ENCODE results near the gene SGCD.

SGCD gene

GRCh38 chr5:156624686-156625085 is 297.7 kb downstream of the SGCD start:
- Histone ChIP-seq H3K4me2 (ENCODE audit: low read depth, low read length, poor library complexity, severe bottlenecking) (no peak overlapping the region), H3K4me3 (ENCODE audit: low read length, poor library complexity, severe bottlenecking) (no peak overlapping the region), H3K36me3 (ENCODE audit: insufficient read depth, low read length) (no peaks in the 10 kb centered on the region), H3F3A (ENCODE audit: low read depth) (no peaks in the 10 kb centered on the region), H3K9ac (ENCODE audit: low read depth, low read length, poor library complexity, severe bottlenecking) (no peak overlapping the region), H2AFZ (ENCODE audit: low read length) (no peak overlapping the region), H3K9me3 (ENCODE audit: insufficient read depth, low read depth, low read length) (no peaks in the 10 kb centered on the region), H3K4me1 (ENCODE audit: insufficient read depth, low read length, poor library complexity, severe bottlenecking) (peaks cover 4% of the 10 kb centered on the region), H3K27me3 (ENCODE audit: insufficient read depth, low read length, poor library complexity, severe bottlenecking) (no peaks in the 10 kb centered on the region), H4K20me1 (ENCODE audit: insufficient read depth, low read length, poor library complexity, severe bottlenecking) (no peaks in the 10 kb centered on the region), H3K9me2 (replicated peaks; ENCODE audit: low read depth, low read length) (no peaks in the 10 kb centered on the region), H3K79me2 (ENCODE audit: insufficient read depth, low read length) (no peaks in the 10 kb centered on the region)
- no peak for TF ChIP-seq EZH2phosphoT487 (IDR thresholded peaks at IDR 0.05; ENCODE audit: borderline replicate concordance)
- TF ChIP-seq CTCF (conservative IDR thresholded peaks at IDR 0.05; ENCODE audit: low read length), result no peak

- Histone ChIP-seq H3K4me1 (ENCODE audit: insufficient read depth, low read length, poor library complexity, severe bottlenecking) (peaks cover 4% of the 10 kb centered on the region), H3K4me2 (ENCODE audit: low read depth, low read length, poor library complexity, severe bottlenecking) (no peak overlapping the region), H3K4me3 (ENCODE audit: low read length, poor library complexity, severe bottlenecking) (no peak overlapping the region), H3F3A (ENCODE audit: low read depth) (no peaks in the 10 kb centered on the region), H2AFZ (ENCODE audit: low read length) (no peak overlapping the region), H4K20me1 (ENCODE audit: insufficient read depth, low read length, poor library complexity, severe bottlenecking) (no peaks in the 10 kb centered on the region), H3K79me2 (ENCODE audit: insufficient read depth, low read length) (no peaks in the 10 kb centered on the region), H3K9me2 (replicated peaks; ENCODE audit: low read depth, low read length) (no peaks in the 10 kb centered on the region), H3K36me3 (ENCODE audit: insufficient read depth, low read length) (no peaks in the 10 kb centered on the region), H3K9me3 (ENCODE audit: insufficient read depth, low read depth, low read length) (no peaks in the 10 kb centered on the region), H3K9ac (ENCODE audit: low read depth, low read length, poor library complexity, severe bottlenecking) (no peak overlapping the region), H3K27me3 (ENCODE audit: insufficient read depth, low read length, poor library complexity, severe bottlenecking) (no peaks in the 10 kb centered on the region)
- TF ChIP-seq CTCF (conservative IDR thresholded peaks at IDR 0.05; ENCODE audit: low read length), result no peak
- TF ChIP-seq EZH2phosphoT487 (IDR thresholded peaks at IDR 0.05; ENCODE audit: borderline replicate concordance), result no peak
Observed at GRCh38 chr5:156628421-156628820, 301.5 kb downstream of the SGCD start.

- Histone ChIP-seq H3K27me3 (ENCODE audit: insufficient read depth, low read length, poor library complexity, severe bottlenecking) (no peaks in the 10 kb centered on the region), H4K20me1 (ENCODE audit: insufficient read depth, low read length, poor library complexity, severe bottlenecking) (no peaks in the 10 kb centered on the region), H3K4me1 (ENCODE audit: insufficient read depth, low read length, poor library complexity, severe bottlenecking) (peaks cover 4% of the 10 kb centered on the region), H3K36me3 (ENCODE audit: insufficient read depth, low read length) (no peaks in the 10 kb centered on the region), H3K4me3 (ENCODE audit: low read length, poor library complexity, severe bottlenecking) (no peak overlapping the region), H3K9me3 (ENCODE audit: insufficient read depth, low read depth, low read length) (no peaks in the 10 kb centered on the region), H3K79me2 (ENCODE audit: insufficient read depth, low read length) (no peaks in the 10 kb centered on the region), H3K4me2 (ENCODE audit: low read depth, low read length, poor library complexity, severe bottlenecking) (no peak overlapping the region), H2AFZ (ENCODE audit: low read length) (no peak overlapping the region), H3K9me2 (replicated peaks; ENCODE audit: low read depth, low read length) (no peaks in the 10 kb centered on the region), H3F3A (ENCODE audit: low read depth) (no peaks in the 10 kb centered on the region), H3K9ac (ENCODE audit: low read depth, low read length, poor library complexity, severe bottlenecking) (no peak overlapping the region)
- no peak for TF ChIP-seq CTCF (conservative IDR thresholded peaks at IDR 0.05; ENCODE audit: low read length)
- no peak for TF ChIP-seq EZH2phosphoT487 (IDR thresholded peaks at IDR 0.05; ENCODE audit: borderline replicate concordance)
Observed at GRCh38 chr5:156631005-156631404, 304.0 kb downstream of the SGCD start.

Data from Loucy (cell line).